A172 (cell line): ENCODE results near the gene RYK. TPM values are rescaled to one million over a fixed set of nuclear protein-coding genes. Genes with fewer than 3 reads are reported as not detected.
"Not testable (repeated sequence)": the region's sequence is repeated elsewhere in the genome, so short reads cannot be mapped to it uniquely, and the experiment has no call there.

ENCODE experiments used
- DNase-seq: peaks from one replicate; pipeline ENCODE4 v3.0.0-alpha.2; 2015; ENCODE audit warnings: low spot score
- total RNA-seq: library from RNA; depleted of rRNA; stranded (reverse); fragments of >200 nt; shearing (Covaris generic); gene quantifications from 2 replicates; pipeline ENCODE4 v1.2.3, GENCODE V29; 2014

The RYK gene
- total RNA-seq, 1 experiment from 2014 or later, result 88.1 TPM

- no peak for DNase-seq
Measured at GRCh38 chr3:134255404-134255803, 4.7 kb upstream of the RYK start.

DNA sequence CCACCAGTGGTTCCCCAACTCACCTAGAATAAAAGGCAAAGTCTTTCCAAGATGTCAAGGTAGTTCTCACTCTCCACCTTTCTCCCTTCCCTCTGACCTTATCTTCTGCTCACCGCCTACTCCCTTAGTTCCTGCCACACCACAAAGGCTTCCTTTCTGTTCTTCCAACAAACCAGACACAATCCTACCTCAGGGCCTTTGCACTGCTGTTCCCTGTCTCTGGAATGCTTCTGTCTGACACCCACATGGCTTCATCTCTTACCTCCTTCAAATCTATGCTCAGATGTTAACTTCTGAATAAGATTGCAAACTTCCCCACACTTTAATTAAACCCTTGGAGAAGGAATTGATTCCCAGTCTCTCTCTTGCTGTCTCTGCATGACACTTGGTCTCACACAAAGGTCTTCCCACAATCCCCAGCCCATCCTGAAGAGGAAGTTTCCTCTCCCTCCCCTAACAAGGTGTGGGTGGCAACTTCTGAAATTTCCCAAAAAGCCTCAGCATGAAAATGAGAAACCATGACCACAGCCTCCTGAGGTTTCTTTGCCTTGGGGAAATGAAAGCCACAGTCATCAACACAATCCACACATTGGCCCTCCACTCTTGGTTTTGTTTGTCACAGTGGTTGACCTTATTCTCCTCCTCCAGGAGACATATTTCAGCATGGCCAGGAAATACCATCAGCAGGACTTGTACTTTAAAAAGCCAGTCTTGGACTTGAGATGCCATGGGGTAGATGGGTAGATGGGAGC lies 3.0 kb upstream of the RYK start:
- DNase-seq, result no peak

- no peak for DNase-seq
Measured at GRCh38 chr3:134252766-134253165, 2.1 kb upstream of the RYK start.

DNA sequence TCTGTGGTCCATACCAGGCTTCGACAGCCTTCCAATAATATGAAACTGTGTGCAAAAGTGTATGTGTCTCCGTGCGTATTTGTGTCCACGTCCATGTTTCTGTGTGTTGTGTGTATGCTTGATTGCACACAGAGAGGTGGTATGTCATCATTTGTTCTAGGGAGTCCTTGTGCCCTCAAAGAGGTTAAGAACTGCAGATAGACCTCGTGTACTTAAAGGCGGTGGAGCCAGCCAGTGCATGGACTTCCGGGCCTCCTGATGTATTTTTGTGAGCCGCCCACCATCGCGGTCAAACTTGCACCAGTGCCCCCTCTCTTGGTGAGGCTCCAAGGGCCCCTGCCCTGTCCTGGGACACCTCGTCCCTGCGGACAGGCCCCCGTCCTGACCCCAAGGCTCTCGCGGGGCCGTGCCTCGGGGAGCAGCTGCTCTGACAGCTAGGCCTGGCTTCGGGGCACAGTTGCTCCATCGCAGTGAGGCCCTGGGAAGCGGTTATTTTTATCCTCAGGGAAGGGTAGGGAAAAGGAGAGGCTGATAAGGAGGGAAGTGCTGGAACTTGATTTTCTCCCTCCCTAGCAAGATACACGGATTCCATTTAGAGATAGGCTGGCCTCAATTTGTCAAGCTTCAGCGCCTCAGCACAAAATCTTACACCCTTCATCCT lies 1.2 kb upstream of the RYK start:
- no peak for DNase-seq

DNA sequence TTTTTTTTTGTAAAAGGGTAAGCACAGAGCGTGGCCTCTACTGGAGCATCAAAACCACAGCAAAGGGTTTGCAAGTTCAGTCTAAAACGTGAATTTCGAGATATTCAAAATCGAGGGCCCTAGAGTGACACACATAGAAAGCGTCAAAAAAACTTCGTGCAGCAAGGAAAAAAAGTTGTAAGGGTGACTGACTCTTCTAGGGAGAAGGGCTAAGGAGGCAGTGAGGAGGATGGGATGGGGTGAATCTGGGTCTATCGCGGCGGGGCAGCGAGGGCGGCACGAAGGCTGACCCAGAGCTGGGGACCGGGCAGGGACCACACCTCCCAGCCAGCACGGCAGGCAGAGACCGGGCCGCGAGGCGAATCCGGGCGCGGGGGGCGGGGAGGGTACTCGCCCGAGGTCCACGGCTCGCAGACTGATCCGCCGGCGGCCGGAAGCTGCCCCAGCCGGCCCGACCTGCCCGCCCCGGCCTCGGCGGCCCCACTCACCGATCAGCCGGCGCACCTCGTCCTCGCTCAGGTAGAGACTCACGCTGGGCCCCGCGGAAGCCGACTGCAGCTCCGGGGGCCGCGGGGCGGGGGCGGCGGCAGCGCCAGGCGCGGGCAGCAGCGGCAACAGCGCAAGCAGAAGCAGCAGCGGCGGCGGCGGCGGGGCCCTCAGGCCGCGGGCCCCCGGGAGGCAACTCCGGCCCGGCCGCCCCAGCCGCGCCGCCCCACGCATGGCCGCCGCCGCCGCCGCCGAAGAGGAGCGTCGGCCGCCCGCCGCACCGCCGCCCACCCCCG lies 533 bp downstream of the RYK start:
- DNase-seq, result peak; percentile 40

GRCh38 chr3:134249296-134249841 lies 1.3 kb downstream of the RYK start:
- no peak for DNase-seq

- DNase-seq, result no peak
Measured at GRCh38 chr3:134244921-134245320, 5.7 kb downstream of the RYK start.

GRCh38 chr3:134242649-134243617 lies 7.7 kb downstream of the RYK start:
- DNase-seq, result peak; percentile 74

GRCh38 chr3:134239538-134239937 lies 11.1 kb downstream of the RYK start:
- no peak for DNase-seq

GRCh38 chr3:134237454-134238145 lies 13.1 kb downstream of the RYK start:
- DNase-seq, result no peak

DNA sequence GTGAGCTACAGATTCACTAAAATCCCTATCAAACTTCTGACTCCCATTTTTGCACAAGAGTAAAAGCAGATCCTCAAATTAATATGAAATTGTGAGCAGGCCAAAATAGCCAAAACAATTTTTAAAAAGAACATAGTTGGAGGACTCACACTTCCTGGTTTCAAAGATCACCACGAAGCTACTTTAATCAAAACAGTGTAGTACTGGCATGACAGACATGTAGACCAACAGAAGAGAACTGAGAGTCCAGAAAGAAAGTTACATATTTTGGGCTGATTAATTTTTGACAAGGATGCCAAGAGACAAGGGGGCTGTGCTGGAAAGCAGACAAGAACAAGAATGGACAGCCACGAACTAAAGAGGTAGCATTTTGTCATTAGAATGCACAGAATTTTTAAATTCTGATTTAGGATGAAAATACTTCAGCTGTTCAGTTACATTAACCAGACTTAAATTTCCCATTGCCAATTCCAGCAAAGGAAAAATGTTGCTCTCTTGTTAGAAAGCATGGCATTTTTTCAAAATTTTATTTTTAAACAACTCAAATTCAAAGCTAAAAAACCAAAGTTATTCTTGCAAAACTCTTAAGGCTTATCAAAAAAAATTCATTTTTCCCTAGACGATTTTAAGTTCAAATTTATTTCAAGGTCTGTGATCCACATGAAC lies 14.0 kb downstream of the RYK start:
- no peak for DNase-seq

GRCh38 chr3:134235577-134236076 lies 15.0 kb downstream of the RYK start:
- DNase-seq, result no peak

GRCh38 chr3:134232951-134233350 lies 17.7 kb downstream of the RYK start:
- DNase-seq, result no peak

GRCh38 chr3:134232151-134232550 lies 18.5 kb downstream of the RYK start:
- peak; percentile 57 for DNase-seq

- DNase-seq, result no peak
Measured at GRCh38 chr3:134231131-134231530, 19.5 kb downstream of the RYK start.

DNA sequence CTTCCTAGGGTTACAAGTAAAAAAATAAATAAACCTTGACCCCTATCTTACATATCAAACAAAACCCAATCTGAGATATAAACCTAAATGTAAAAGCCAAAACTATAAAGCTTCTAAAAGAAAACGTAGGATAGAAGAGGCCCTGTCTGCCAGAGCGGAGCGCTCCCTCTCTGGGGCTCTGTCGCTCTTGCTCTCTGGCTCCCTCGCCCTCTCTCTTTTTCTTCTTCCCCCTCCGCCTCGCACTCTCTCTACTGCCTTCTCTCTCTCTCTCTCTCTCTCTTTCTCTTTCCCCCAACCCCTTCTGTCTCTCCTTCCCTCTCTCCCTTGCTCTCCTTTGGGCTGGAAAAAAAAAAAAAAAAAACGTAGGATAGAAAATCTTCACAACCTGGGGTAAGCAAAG lies 21.6 kb downstream of the RYK start:
- no peak for DNase-seq

DNA sequence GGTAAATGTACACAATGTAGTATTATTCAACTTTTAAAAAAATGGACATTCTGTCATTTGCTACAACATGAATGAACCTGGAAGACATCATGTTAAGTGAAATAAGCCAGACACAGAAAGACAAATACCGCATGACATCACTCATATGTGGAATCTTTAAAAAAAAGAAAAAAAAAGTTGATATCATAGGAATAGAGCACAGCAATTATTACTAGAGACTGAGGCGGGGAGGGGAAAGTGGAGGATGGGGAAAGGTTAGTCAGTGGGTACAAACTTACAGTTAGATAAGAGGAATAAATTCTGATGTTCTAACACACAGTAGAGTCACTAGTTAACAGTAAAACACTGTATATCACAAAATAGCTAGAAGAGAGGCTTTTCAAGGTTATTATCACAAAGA lies 22.2 kb downstream of the RYK start:
- no peak for DNase-seq

DNA sequence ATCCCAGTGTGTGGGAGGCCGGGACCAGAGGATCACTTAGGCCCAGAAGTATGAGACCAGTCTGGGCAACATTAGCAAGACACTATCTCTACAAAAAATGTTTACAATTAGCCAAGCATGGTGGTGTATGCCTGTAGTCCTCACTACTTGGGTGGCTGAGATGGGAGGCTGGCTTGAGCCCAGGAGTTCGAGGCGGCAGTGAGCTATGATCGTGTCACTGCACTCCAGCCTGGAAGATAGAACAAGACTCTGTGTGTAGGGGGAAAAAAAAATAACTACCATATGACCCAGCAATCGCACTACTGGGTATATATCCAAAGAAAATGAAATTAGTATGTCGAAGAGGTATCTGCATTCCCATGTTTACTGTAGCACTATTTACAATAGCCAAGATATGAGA lies 22.6 kb downstream of the RYK start:
- DNase-seq, result no peak

DNA sequence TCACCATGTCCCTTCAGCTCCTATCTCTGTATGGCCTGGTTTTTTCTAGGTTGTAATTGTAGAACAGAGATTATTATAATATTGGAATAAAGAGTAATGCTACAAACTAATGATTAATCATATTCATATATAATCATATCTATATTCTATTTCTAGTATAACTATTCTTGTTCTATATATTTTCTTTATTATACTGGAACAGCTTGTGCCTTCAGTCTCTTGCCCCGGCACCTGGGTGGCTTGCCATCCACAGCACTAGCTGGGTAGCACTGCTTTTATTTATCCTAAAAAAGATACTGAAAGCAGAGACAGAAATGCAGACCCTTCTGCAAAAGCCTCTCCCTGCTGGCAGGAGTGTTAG lies 25.9 kb downstream of the RYK start:
- DNase-seq, result not testable (repeated sequence)

DNA sequence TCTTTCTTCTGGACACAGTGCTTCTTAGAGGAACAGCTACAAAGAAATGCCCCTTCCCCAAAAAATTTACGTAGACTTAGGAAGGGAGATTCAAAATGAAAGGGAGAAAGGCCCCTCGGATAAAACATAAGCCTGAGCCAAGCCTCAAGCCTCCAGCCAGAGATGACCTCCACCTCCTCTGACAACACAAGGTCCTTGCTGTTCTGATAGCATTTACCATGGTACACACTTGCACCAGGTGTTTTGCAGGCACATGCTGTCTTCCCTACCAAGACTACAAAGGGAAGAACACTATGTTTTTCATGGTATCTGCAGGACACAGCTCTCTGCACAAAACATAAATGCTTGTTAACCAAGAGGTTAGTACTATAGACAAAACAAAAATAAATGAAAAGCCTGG lies 27.8 kb downstream of the RYK start:
- DNase-seq, result no peak
